ENCODE measurements around the gene IGDCC3.

- TF ChIP-seq AFF4 (CRISPR knock-in tag; IDR thresholded peaks at IDR 0.05; ENCODE audit: borderline replicate concordance) (no peak), MAX (CRISPR knock-in tag; IDR thresholded peaks at IDR 0.05) (no peak), E2F1 (CRISPR knock-in tag; IDR thresholded peaks at IDR 0.05) (no peak), ZNF232 (CRISPR knock-in tag; IDR thresholded peaks at IDR 0.05) (no peak), CTCF (IDR thresholded peaks at IDR 0.05) (no peak), TCF7 (CRISPR knock-in tag; IDR thresholded peaks at IDR 0.05; ENCODE audit: low read depth) (no peak), USF1 (CRISPR knock-in tag; IDR thresholded peaks at IDR 0.05) (no peak)
Measured at GRCh38 chr15:65369651-65370050, 8.2 kb downstream of the IGDCC3 start.
